ENCODE measurements around the gene ATXN7L1. TPM values are rescaled to one million over a fixed set of nuclear protein-coding genes. Genes with fewer than 3 reads are reported as not detected.
"Not testable (repeated sequence)": the region's sequence is repeated elsewhere in the genome, so short reads cannot be mapped to it uniquely, and the experiment has no call there.

ATXN7L1 gene
- total RNA-seq, 1 experiment from 2014 or later = 6.2 TPM

DNA sequence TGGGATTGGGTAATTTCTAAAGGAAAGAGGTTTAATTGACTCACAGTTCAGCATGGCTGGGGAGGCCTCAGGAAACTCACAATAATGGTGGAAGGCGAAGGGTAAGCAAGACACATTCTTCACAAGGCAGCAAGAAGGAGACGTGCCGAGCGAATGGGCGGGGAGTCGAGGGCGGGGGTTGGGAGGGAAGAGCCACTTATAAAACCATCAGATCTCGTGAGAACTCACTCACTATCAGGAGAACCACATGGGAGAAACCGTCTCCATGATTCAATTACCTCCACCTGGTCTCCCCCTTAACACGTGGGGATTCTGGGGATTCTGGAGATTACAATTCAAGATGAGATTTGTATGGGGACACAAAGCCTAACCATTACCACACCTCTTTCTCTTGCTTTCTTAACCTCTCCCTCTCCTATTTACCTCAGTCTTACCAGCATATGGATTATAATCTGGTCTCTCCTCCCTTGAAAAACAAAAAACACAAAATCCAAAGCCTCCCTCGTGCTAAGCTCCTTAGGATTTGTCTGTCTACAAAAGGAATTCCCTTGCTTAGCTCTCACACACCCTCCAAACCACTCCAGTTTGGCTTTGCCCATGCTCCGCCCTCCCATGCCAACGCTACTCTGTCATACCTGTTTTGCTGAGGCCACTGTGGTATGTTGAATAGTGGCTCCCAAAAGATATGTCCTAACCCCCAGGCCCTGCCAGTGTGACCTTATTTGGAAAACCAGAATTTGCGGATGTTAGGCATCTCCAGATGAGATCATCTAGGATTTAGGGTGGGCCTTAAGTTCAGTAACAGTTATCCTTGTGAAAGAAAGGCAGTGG lies 275.5 kb downstream of the ATXN7L1 start:
- H3K27me3 ChIP-seq = peaks cover 3% of the 10 kb centered on the region; the same call in 1 of the 2 replicates
- DNase-seq = no peak

DNA sequence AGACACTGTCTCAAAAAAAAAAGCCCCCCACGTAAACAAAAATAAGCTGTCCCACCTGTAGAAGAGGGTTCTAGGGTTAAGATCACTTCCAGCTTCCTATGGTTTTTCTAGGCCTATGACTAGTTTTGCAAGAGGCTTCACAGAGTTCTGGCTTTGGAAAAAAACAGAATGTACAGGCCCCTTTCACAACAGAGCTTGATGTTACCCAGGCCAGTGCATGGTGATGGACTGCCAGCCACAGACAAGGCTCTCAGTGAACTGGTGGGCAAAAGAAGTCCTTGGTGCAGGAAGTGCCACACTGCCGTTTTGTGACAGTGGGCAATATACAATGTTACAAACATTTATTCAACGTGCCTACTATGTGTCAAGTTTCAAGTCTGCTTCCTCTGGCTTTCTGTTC lies 276.8 kb downstream of the ATXN7L1 start:
- no peaks in the 10 kb centered on the region for H3K36me3 ChIP-seq
- H3K27ac ChIP-seq = no peak overlapping the region
- peaks cover 3% of the 10 kb centered on the region; the same call in 1 of the 2 replicates for H3K27me3 ChIP-seq
- no peaks in the 10 kb centered on the region for H3K4me1 ChIP-seq
- DNase-seq = no peak
- H3K9me3 ChIP-seq (replicated peaks) = no peaks in the 10 kb centered on the region
- H3K4me3 ChIP-seq = no peak overlapping the region

More for the DNA sequence above, 275.5 kb downstream of the ATXN7L1 start:
- Histone ChIP-seq H3K36me3 (no peaks in the 10 kb centered on the region), H3K4me1 (no peaks in the 10 kb centered on the region), H3K4me3 (no peak overlapping the region), H3K9me3 (replicated peaks) (no peaks in the 10 kb centered on the region), H3K27ac (no peak overlapping the region)

DNA sequence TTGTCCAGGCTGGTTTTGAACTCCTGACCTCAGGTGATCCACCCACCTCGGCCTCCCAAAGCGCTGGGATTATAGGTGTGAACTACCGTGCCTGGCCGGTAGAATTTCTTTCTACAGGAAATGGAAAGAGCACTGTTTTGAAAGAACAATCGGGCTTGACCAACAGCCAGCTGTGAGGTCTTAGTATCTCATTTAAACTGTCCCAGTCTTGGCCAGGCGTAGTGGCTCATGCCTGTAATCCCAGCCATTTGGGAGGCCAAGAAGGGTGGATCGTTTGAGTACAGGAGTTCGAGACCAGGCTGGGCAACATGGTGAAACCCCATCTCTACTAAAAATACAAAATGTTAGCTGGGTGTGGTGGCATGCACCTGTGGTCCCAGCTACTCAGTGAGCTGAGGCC lies 277.3 kb downstream of the ATXN7L1 start:
- H3K27ac ChIP-seq; H3K36me3 ChIP-seq; H3K27me3 ChIP-seq; H3K9me3 ChIP-seq (replicated peaks); DNase-seq; H3K4me3 ChIP-seq; H3K4me1 ChIP-seq: not testable (repeated sequence)

DNA sequence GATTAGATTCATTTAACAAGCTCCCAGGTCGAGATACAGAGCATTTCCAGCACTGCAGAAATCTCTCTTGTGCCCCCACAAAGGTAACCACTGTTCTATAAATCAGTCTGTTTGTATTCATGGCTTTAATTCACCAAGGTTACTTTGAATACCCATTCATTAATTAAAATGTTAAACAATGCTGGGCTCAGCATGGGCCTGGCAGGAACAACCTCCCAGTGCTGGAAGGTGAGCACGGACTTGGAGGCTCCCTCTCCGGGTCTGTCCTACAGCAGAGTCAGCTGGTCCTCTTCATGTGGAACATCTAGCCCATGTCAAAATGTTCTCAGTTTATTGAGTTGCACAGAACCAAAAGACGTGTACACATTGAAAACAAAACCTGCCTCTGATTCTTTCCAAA lies 279.5 kb downstream of the ATXN7L1 start:
- Histone ChIP-seq H3K4me3 (no peak overlapping the region), H3K9me3 (replicated peaks) (no peaks in the 10 kb centered on the region), H3K27ac (no peak overlapping the region), H3K4me1 (no peaks in the 10 kb centered on the region), H3K27me3 (peaks cover 3% of the 10 kb centered on the region; the same call in 1 of the 2 replicates), H3K36me3 (no peaks in the 10 kb centered on the region)
- DNase-seq = no peak

DNA sequence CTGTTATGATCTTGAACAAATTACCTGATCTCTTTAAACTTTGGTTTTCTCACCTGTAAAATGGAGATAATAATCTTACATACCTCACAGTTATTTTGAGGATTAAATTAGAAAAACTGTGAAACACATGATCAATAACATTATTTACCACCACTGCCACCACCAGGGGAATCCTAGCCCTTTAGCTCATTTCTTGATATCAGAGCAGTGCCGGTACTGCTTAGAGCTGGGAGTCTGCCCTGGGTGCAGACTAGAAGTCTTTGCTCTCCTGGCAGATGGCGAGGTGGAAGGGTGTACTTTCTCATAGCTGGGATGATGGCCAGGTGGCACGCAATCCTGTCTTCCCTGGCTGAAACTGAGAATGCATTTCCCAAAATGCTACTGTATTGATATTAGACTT lies 282.4 kb downstream of the ATXN7L1 start:
- DNase-seq = no peak
- Histone ChIP-seq H3K4me3 (no peak overlapping the region), H3K4me1 (no peaks in the 10 kb centered on the region), H3K27me3 (no peaks in the 10 kb centered on the region), H3K9me3 (replicated peaks) (no peaks in the 10 kb centered on the region), H3K27ac (no peak overlapping the region), H3K36me3 (no peaks in the 10 kb centered on the region)

DNA sequence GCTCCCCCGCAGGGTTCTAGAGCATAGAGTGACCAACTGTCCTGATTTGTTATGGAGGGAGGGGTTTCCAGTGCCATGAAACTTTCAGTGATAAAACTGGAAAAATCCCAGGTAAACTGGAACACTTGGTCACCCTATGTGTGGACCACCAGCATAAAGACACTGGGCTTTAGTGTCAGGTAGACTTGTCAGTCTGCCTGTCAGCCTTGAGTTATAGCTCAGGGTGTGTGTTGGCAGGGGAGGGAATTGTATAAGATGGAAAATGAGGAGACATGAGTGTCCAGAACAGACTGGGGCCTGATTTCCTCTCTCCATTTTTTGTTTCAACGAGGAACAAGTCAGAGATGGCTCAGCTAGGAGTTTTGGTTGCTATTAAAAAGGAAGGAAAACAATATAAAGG lies 284.9 kb downstream of the ATXN7L1 start:
- H3K27ac ChIP-seq = no peak overlapping the region
- no peaks in the 10 kb centered on the region for H3K27me3 ChIP-seq
- H3K4me3 ChIP-seq = no peak overlapping the region
- H3K4me1 ChIP-seq = no peaks in the 10 kb centered on the region
- DNase-seq = no peak
- no peaks in the 10 kb centered on the region for H3K36me3 ChIP-seq
- no peaks in the 10 kb centered on the region for H3K9me3 ChIP-seq (replicated peaks)

DNA sequence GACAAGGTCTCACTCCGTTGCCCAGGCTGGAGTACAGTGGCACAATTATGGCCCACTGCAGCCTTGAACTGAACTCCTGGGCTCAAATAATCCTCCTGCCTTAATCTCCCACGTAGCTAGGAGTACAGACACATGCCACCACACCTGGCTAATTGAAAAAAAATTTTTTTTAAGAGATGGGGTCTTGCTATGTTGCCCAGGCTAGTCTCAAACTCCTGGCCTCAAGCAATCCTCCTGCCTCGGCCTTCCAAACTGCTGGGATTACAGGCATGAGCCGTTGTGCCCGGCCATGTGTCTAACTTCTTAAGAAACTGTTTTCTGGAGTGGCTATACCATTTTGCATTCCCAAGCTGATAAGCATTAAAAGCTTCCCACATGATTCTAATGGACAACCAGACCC lies 285.6 kb downstream of the ATXN7L1 start:
- Histone ChIP-seq H3K4me3 (no peak overlapping the region), H3K36me3 (no peaks in the 10 kb centered on the region), H3K27ac (no peak overlapping the region), H3K4me1 (no peaks in the 10 kb centered on the region), H3K27me3 (no peaks in the 10 kb centered on the region), H3K9me3 (replicated peaks) (no peaks in the 10 kb centered on the region)
- no peak for DNase-seq

DNA sequence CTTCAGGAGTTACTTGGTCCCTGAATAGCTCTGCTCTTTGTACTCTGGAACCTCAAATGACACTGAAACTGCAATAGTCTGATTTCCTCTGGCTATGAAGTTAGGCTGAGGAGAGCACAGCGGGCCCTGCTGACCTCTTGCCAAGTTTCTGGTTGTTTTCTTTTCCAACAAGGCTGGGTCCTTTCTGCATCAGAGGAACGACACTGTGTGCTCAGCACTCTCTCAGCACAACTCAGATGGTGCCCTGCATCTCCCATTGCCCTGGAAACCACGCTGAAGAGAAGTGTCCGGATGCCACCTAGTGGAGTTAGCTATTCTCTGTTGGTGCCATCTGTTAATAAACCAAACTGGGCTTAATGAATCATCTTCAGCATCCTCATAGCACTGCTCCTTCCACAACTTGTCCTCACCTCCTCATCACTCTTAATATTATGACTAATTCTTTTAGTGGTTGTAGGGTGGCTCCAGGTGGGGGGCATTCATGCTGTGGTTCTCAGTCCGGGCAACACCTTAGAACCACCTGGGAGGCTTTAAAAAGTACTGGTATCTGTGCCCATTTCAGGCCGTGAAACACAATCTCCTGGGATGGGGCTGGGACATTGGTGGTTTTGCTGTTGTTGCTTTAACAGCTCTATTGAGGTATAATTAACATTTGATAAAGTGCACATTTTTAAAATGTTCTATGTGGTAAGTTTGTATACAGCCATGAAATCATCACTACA lies 286.9 kb downstream of the ATXN7L1 start:
- H3K36me3 ChIP-seq = no peaks in the 10 kb centered on the region
- peaks cover under 1% of the 10 kb centered on the region; the same call in 1 of the 2 replicates for H3K9me3 ChIP-seq (replicated peaks)
- H3K27ac ChIP-seq = no peak overlapping the region
- no peaks in the 10 kb centered on the region for H3K4me1 ChIP-seq
- no peak overlapping the region for H3K4me3 ChIP-seq
- DNase-seq = peak; percentile 76 to 91
- no peaks in the 10 kb centered on the region for H3K27me3 ChIP-seq

DNA sequence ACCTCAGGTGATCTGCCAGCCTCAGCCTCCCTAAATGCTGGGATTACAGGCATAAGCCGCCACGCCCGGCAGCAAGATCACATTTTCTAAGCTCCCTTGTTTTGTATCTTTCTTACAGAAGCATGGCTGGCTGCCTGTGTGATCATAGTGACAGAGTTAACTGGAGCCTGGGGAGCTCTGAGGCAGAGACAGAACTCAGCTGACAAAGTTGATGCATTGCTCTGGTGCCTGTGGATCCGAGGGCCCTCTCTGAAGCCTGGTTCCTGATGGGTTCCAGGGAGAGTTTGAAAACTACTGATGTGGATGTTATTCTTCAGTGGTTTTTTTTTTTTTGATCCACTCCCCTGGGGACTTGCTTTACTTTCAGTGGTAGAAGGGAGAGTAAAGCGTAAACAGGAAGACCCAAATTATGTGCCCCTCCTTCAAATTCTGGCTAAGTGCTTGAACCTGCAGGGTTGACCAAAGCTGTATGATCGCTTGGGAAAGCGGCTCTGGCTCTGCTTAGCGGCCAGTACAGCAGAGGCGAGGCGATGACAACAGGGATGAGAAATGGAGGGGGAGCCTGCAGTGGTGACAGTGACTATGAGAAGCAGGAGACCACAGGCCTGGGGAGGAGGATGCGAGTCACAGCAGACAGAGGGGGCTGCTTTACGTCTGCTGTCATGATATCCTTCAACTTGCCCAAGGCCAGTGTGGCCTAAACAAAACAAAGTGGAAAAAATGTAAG lies 288.3 kb downstream of the ATXN7L1 start:
- Histone ChIP-seq H3K27ac (no peak overlapping the region), H3K4me1 (no peaks in the 10 kb centered on the region), H3K9me3 (replicated peaks) (peaks cover 8% of the 10 kb centered on the region; the same call in 1 of the 2 replicates), H3K27me3 (no peaks in the 10 kb centered on the region), H3K4me3 (no peak overlapping the region), H3K36me3 (no peaks in the 10 kb centered on the region)
- no peak for DNase-seq

DNA sequence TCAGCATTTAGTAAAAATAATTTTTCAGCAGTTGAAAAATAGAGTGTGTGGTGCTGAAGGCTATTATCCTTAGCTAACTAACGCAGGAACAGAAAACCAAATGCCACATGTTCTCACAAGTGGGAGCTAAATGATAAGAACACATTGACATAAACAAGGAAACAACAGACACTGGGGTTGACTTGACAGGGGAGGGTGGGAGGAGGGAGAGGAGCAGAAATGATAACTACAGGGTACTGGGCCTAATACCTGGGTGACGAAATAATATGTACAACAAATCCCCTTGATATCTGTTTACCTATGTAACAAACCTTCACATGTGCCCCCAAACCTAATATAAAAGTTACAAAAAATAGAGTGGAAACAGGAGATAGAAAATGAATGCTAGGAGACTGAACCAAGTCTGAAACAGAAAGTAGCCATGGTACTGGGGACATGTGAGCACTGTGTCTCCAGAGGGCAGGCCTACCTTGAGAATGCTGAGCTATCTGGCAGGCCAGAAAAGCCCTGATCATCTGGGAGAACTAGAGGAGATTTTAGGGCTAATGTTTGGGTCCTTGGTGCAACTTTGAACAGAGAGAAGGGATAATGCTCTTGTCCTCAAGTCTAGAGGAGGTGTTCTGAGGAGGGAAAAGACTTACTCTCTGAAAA lies 290.4 kb downstream of the ATXN7L1 start:
- Histone ChIP-seq H3K27me3 (no peaks in the 10 kb centered on the region), H3K9me3 (replicated peaks) (peaks cover 8% of the 10 kb centered on the region; the same call in 1 of the 2 replicates), H3K4me3 (no peak overlapping the region), H3K27ac (no peak overlapping the region), H3K4me1 (no peaks in the 10 kb centered on the region), H3K36me3 (no peaks in the 10 kb centered on the region)
- no peak for DNase-seq

DNA sequence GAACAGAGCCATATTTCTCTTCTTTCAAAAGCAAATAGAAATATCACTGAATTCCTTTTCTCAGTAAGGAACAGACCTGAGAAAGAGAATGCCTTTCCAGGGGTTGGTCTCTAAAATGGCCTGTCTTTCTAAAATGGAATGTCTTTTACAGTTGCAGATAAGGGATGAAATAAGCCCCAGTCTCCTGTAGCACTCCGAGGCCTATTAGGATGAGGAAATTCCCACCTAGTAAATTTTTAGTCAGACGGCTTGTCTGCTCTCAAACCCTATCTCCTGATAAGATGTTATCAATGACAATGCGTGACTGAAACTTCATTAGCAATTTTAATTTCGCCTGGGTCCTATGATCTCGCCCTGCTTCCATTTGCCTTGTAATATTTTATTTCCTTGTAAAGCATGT lies 292.2 kb downstream of the ATXN7L1 start:
- H3K4me3 ChIP-seq = no peak overlapping the region
- H3K27me3 ChIP-seq = no peaks in the 10 kb centered on the region
- H3K4me1 ChIP-seq = no peaks in the 10 kb centered on the region
- no peak overlapping the region for H3K27ac ChIP-seq
- H3K36me3 ChIP-seq = no peaks in the 10 kb centered on the region
- no peak for DNase-seq
- H3K9me3 ChIP-seq (replicated peaks) = peaks cover 8% of the 10 kb centered on the region; the same call in 1 of the 2 replicates

DNA sequence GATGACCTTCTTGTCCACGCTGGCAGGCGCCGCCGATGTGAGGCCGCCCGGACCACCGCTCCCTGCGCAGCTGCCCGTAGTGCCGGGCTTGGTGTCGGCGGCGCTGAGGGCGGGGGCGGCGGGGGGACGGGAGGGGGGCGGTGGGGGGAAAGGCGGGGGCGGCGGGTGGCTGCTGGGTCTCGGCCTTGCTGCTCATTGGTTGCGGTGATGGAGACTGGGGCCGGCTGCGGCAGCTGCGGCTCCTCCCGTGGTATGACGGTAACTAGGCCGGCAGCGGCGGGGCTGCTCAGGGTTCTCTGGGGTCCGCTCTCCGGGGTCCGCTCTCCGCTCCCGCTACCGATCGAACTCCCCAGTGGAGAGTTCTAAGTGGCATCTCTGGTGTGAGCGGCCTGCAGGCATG lies 293.3 kb downstream of the ATXN7L1 start:
- H3K36me3 ChIP-seq = no peaks in the 10 kb centered on the region
- H3K27ac ChIP-seq = no peak overlapping the region
- H3K27me3 ChIP-seq = no peaks in the 10 kb centered on the region
- H3K9me3 ChIP-seq (replicated peaks) = peaks cover 8% of the 10 kb centered on the region; the same call in 1 of the 2 replicates
- no peaks in the 10 kb centered on the region for H3K4me1 ChIP-seq
- no peak for DNase-seq
- H3K4me3 ChIP-seq = no peak overlapping the region

DNA sequence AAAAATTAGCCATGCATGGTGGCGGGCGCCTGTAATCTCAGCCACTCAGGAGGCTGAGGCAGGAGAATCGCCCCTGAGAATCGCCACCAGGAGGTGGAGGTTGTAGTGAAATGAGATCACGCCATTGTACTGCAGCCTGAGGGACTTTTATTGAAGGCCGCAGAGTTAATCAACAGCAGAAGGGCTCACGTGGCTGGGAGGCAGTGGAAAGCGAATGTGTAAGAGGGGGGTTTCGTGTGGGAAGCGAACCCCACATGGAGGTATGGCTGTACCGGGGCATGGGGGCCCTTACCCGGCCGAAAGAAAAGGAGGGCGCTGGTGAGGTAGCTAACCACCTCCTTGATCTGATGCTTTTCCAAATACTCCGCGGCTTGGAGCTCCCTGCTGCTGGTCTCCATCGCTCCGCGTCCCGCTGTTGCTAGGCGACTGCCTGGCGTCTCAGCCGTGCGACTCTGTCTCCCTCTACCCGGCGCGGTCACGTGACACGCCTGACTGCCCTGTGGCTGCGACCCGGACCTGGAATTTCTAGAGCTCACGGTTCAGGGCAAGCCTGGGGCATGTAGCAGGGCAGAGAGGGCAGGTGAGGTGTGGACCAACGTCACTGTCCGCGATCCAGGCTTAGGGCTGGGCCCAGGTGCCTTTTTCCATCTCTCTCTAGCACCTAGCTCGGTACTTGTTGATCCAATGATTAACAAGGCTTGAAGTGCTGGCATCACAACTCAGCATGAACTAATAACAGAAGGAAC lies 295.2 kb downstream of the ATXN7L1 start, which contains the start of gene EFCAB10:
EFCAB10 (minus strand) TSS at position 428 of the 746 bp plus-strand sequence; CDS start at position 398, 30 bp downstream.
- H3K36me3 ChIP-seq = no peaks in the 10 kb centered on the region
- H3K4me1 ChIP-seq = peaks cover 7% of the 10 kb centered on the region
- no peak within 1 kb of the TSS for H3K4me3 ChIP-seq
- no peak for DNase-seq
- no peaks in the 10 kb centered on the region for H3K27me3 ChIP-seq
- peaks cover 8% of the 10 kb centered on the region; the same call in 1 of the 2 replicates for H3K9me3 ChIP-seq (replicated peaks)
- H3K27ac ChIP-seq = no peak within 1 kb of the TSS

Data from SJCRH30 (cell line).